ENCODE data around the gene BLVRA.

GRCh38 chr7:43769281-43769680 is 10.8 kb downstream of the BLVRA start:
- TF ChIP-seq CTCF (IDR thresholded peaks at IDR 0.05) (no peak), POLR2A (IDR thresholded peaks at IDR 0.05) (no peak)

Measured in upper lobe of left lung (tissue), 4 donors.